Measurements from ENCODE around the gene SNTA1. TPM values are rescaled to one million over a fixed set of nuclear protein-coding genes. Genes with fewer than 3 reads are reported as not detected.

Gene SNTA1
- total and polyA plus RNA-seq, 9 of the 15 experiments (the other 6 are each of a cell fraction or from before 2014, with no cell fraction given) = 1.2 to 40.8 (median 20.3) TPM

DNA sequence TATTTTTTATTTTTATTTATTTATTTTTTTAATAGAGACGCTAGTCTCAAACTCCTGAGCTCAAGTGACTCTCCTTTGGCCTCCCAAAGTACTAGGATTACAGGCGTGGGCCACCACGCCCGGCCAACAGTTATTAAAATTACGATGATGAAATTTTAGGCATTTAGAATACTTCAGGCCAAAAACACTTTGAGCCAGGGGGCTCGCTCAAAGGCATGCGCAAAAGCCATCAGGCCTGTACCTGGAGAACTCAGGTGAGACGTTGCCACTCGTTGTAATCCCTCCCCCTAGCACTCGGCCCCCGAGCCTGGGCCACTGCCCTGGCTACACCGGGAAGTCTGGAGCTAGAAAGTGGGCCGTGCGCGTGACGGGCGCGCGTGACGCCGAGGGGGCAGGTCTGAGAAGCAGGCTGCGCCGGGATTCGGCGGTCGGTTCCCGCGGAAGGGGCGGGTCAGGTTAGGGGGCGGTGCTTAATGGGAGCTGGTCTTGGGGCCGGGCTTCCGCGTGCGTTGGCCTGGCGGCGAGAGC is 46.0 kb upstream of the SNTA1 start (continued):
- TF ChIP-seq NFE2 (IDR thresholded peaks at IDR 0.05; ENCODE audit: low read depth) (no peak), EWSR1 (IDR thresholded peaks at IDR 0.05; ENCODE audit: borderline replicate concordance, low read depth, partially characterized antibody) (no peak), THAP7 (CRISPR knock-in tag; IDR thresholded peaks at IDR 0.05) (no peak), NCOA6 (IDR thresholded peaks at IDR 0.05) (no peak), POLR2H (tag; IDR thresholded peaks at IDR 0.05; ENCODE audit: low read depth) (peak; percentile 95), TCFL5 (CRISPR knock-in tag; conservative IDR thresholded peaks at IDR 0.05) (no peak), RBFOX2 (IDR thresholded peaks at IDR 0.05; ENCODE audit: low read depth, low read length) (peak; percentile 92), ZNF75A (CRISPR knock-in tag; IDR thresholded peaks at IDR 0.05) (no peak), POU5F1 (IDR thresholded peaks at IDR 0.05; ENCODE audit: borderline replicate concordance, low read depth, low read length, partially characterized antibody) (no peak), ELK3 (CRISPR knock-in tag; IDR thresholded peaks at IDR 0.05) (no peak), ZNF512 (tag; IDR thresholded peaks at IDR 0.05) (no peak), BCLAF1 (IDR thresholded peaks at IDR 0.05; ENCODE audit: borderline replicate concordance in 1 of 2, control insufficient read depth in 1 of 2, low read depth in 2 of 2, low read length in 1 of 2) (no peak), ZNF274 (IDR thresholded peaks at IDR 0.05; ENCODE audit: borderline replicate concordance, low read depth, low read length) (no peak)
- TF ChIP-seq, protein P1, sequence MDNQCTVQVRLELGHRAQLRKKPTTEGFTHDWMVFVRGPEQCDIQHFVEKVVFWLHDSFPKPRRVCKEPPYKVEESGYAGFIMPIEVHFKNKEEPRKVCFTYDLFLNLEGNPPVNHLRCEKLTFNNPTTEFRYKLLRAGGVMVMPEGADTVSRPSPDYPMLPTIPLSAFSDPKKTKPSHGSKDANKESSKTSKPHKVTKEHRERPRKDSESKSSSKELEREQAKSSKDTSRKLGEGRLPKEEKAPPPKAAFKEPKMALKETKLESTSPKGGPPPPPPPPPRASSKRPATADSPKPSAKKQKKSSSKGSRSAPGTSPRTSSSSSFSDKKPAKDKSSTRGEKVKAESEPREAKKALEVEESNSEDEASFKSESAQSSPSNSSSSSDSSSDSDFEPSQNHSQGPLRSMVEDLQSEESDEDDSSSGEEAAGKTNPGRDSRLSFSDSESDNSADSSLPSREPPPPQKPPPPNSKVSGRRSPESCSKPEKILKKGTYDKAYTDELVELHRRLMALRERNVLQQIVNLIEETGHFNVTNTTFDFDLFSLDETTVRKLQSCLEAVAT (IDR thresholded peaks at IDR 0.05) = no peak
- TF ChIP-seq, protein P2, sequence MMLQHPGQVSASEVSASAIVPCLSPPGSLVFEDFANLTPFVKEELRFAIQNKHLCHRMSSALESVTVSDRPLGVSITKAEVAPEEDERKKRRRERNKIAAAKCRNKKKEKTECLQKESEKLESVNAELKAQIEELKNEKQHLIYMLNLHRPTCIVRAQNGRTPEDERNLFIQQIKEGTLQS (IDR thresholded peaks at IDR 0.05) = peak; percentile 89
- TF ChIP-seq, protein P2 (CRISPR knock-in tag; conservative IDR thresholded peaks at IDR 0.05) = 0 out of 2 replicates have a peak, but pooled peaks have one; percentile 51
- TF ChIP-seq, protein P3, sequence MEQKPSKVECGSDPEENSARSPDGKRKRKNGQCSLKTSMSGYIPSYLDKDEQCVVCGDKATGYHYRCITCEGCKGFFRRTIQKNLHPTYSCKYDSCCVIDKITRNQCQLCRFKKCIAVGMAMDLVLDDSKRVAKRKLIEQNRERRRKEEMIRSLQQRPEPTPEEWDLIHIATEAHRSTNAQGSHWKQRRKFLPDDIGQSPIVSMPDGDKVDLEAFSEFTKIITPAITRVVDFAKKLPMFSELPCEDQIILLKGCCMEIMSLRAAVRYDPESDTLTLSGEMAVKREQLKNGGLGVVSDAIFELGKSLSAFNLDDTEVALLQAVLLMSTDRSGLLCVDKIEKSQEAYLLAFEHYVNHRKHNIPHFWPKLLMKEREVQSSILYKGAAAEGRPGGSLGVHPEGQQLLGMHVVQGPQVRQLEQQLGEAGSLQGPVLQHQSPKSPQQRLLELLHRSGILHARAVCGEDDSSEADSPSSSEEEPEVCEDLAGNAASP (IDR thresholded peaks at IDR 0.05) = no peak
